GM19463 (cell line): Measurements from ENCODE around the gene AATK.
"Not testable (repeated sequence)": the region's sequence is repeated elsewhere in the genome, so short reads cannot be mapped to it uniquely, and the experiment has no call there.

Source experiments
- ATAC-seq: cut with Tn5 transposase; IDR thresholded peaks from one replicate; pipeline ENCODE4 v1.9.1; 2021; ENCODE audit warnings: mild to moderate bottlenecking, moderate library complexity; ENCODE audit not compliant: unreplicated experiment

The AATK gene

DNA sequence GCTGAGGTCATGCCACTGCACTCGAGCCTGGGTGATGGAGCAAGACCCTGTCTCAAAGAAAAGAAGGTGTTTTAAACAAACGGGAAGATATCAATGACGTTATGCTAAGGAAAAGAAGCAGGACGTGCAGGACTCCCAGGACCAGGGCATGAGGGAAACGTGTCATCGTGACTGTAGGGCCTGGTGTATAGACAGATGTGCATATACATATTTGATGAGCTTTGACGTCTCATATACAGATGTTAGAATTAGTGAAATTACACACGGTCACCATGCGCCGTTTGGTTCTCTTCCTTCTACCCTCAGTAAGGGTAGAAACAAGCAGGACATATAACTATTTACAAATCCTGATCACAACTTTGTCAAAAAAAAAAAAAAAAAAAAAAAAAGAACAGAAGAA lies 18.3 kb downstream of the AATK start:
- no peak for ATAC-seq

- ATAC-seq, result not testable (repeated sequence)
Measured at GRCh38 chr17:81146208-81146607, 19.8 kb downstream of the AATK start.

DNA sequence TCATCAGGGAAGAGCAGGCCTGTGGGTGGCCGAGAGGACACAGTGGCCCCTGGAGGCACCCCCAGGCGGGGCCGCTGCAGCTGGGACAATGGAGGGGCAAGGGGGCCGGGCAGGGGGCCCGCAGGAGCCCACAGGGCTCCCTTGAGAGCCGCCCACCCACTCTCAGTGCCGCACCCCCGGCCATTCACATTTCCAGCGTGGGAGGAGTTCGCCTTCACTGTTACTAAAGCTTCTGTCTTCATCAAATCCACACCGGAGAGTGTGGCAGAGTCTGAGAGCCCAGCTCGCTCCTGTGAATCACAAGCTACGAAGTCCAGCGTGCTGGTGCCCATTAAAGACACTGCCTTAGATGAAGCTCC lies 21.6 kb downstream of the AATK start:
- no peak for ATAC-seq

DNA sequence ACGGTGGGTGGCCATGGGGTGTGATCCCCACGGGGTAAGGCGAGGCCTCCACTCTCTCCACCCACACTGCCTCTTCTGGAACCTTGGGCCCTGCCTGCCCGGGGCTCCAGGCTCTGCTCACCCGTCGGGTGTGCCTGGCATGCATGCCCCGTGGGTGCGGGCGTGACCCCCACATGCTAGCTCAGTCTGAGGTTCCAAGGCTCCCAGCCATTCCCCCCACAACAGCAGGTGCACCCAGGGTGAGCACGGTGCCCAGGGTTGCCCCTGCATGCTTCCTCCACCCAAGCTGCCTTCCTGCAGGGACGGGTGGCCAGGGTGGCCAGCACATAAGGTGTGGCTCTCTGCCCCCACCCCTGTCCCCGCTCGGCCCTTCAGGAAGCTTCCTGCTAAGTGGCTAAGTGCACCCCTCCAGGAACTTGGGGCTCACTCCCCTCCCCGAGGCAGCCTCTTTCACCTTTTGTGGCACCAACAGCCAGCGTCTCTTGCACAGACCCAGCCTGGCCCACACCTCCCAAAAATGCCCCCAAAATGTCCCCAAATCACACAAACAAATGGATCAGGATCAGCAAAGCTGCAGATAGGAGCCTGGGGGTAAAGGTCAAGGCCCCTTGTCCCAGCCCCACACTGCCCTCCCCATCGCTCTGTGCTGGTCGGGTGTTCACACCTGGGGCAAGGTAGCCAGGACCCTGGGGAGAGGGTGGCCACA lies 22.2 kb downstream of the AATK start:
- no peak for ATAC-seq

DNA sequence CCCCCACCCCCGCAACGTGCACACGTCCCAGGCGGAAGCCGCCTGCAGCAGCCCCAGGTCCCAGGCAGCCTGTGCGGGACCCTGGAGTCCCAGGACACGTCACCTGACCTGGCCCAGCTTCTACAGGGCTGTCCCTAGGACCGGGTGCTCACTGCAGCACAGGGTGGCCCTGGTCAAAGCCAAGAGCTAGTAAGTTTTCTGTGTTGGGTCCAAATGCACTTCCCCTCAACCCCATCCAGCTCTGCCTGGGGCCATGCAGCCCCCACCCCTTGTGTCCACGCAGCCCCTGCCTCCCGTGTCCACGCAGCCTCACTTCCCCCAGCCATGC lies 22.9 kb downstream of the AATK start:
- ATAC-seq, result no peak

DNA sequence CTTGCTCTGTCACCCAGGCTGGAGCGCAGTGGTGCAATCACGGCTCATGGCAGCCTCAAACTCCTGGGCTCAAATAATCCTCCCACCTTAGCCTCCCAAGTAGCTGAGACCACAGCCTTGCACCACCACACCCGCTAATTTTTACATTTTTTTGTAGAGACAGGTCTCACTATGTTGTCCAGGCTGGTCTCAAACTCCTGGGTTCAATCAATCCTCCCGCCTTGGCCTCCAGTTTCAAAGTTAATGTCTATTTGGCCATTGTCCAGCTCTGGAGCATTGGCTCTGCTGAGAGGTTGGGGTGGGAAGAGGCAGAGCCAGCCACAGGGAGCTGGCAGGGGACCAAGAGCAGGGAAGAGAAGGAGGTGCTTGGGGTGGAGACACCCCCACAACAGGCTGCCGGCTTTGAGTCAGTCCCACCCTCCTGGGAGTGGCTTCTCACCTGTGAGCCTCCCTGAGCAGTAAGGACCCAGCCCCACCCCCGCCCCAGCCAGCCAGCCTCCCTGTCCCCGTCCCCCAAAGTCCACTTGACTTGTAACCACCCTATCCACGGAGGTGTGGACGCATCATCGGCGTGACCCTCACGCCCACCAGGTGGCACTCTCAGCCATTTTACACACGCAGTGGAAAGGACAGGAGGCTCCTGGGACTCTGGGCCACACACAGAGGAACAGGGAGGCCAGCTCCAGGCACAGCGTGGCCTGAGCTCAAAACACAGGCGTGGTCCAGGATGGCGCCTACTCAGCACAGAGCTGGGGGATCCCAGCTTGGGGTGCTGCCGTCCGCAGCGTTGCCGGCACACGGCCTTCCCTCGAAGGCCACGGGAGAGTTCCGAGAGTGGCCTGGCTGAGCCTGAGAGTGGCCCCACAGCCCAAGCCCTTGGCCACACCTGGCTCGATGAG lies 23.5 kb downstream of the AATK start:
- ATAC-seq, result no peak

GRCh38 chr17:81140695-81141094 lies 25.3 kb downstream of the AATK start:
- no peak for ATAC-seq

DNA sequence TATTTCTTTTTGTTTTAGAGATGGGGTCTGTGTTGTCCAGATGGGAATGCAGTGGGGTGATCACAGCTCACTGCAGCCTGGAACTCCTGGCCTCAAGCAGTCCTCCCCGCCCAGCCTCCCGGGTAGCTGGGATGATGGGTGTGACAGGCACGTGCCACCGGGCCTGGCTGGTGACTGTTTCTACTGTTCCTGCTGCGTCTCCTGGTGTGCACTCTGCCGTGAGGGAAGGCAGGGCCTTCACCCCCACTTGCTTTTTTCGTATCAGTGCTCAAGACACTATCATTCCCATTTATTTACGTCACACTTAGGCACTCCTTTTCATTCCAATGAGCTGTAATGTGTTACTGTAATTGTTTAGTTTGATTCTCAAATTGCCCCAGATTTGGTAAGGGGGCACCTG lies 26.0 kb downstream of the AATK start:
- ATAC-seq, result no peak

GRCh38 chr17:81139428-81139827 lies 26.6 kb downstream of the AATK start:
- ATAC-seq, result no peak

- no peak for ATAC-seq
Measured at GRCh38 chr17:81138500-81138899, 27.5 kb downstream of the AATK start.

GRCh38 chr17:81138083-81138482 lies 27.9 kb downstream of the AATK start:
- no peak for ATAC-seq

DNA sequence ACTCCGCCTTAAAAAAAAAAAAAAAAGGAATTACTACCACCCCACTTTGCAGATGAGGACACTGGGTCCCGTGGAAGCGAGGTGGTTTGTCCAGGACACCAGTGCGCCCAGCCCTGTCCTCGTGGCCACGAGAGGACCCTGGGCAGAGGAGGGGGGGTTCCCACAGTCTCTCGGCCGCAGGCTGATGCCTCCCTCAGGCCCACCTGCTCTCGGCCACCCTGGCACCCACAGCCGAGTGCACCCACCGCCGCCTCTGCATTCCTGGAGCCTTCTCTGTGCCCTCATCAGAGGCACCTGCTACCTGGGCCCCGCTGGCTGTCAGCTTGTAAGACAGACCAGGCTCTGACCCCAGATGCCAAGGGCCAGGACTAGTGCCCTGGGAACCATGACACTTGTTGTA lies 28.8 kb downstream of the AATK start:
- no peak for ATAC-seq

DNA sequence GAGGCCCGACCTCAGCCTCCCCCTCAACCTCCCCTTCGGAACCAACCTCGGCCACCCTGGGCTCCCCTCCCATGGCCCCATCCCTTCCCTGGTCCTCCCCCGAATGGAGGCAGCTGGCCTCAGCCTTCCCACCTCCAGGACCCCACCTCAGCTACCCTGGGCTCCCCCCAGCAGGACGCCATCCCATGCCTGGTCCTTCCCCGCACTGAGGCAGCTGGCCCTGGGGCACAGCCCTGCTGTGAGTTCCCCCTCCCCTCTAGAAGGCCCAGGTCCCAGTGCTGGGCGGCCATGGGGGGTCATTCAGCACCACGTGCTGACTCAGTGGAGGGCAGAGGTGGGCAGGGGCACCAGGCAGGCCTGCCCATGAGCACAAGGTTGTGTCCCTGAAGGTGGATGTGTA lies 29.7 kb downstream of the AATK start:
- ATAC-seq, result no peak

GRCh38 chr17:81135505-81136278 lies 30.3 kb downstream of the AATK start:
- no peak for ATAC-seq

GRCh38 chr17:81134064-81134781 lies 31.8 kb downstream of the AATK start:
- no peak for ATAC-seq

DNA sequence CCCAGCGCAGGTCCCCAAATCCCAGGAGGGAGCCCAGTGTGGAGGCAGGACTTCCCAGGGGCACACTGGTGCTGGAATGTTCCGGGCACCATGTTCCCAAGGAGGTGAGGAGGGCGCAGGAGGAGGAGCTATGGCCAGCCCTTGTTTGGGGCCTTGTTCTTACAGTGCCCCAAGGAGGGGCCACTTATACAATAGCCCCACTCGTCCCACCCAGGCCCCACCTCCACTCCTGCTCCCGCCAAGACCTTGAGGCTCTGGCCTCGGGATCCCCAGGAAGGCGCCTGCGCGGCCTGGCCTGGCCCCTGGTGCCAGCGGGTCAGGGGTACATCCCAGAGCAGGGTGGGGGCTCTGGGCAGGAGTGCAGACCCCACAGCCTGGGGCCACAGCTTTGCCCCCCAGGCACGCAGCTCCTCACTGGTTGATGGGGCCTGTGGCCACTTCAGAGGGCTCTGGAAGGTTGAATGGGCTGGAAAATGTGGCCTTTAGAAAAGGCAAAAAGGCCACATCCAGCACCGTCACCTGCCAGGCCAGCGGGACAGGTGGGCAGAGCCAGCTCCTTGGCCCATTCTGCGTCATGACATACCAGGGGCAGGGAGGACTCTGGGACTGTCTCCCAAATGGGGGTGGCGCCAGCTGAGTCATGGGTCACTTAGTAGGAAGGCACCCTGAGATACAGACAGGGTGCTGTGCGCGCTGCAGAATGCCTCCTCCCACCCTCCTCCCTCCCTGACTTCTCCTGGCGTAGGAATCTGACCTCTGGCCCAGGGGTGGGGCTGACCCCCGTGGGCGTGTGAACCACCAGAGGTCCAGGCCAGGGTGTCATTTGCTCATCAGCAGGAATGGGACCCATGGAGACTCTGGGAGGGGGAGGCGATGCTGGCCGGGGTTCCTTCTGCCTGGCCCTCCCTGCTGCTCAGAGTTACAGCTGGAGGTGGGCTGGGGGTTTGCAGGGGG lies 33.0 kb downstream of the AATK start:
- no peak for ATAC-seq

DNA sequence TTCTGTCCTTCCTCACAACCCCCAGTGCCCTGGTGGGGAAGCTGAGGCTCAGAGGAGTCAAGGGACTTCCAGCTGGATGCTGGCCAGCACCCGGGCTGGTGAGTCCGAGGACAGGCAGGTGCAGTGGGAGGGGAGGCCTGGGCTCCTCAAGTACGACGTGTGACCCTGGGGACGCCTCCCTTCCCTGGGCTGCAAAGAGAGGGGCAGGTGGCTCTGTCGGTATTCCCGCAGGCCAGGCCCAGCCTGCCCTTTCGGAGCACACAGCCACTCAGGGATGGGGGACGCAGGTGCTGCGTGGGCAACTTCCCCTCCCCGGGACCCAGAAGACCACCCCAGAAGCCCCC lies 33.9 kb downstream of the AATK start:
- ATAC-seq, result no peak

DNA sequence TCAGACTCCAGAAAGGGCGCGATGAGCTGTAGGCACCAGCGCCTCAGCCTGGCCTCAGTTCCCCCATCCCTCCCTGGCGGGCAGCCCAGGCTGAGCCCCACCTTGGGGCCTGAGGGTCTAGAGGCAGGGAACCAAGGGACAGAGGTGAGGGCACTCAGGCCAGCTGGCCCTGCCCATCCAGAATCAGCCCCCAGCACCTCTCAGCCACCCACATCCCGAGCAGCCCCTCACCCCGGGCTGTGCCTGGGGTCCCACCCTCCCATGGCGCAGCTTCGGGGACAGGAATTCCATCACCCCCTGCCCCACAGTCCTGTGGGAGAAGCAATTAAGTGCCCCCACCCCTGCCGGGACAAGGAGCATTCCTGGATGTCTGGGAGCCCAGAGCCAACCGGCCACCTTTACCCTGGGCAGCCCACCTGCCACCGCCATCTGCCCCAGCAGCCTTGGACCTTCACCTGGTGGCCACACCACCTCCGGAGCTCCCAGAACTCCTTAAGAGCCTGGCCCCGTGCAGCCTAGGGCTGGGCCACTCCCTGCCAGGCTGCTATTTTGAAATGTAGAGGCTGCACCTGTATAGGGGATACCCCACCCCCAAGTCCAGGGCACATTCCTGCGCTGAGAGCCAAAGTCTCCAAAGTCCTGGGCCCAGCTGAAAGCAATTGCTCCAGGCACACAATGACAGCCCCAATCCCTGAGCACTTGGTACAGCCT lies 34.4 kb downstream of the AATK start:
- no peak for ATAC-seq
